ENCODE data around the gene OSBPL3. TPM values are rescaled to one million over a fixed set of nuclear protein-coding genes. Genes with fewer than 3 reads are reported as not detected.

OSBPL3 gene
- total and polyA plus RNA-seq, 2 donors from 2014 or later, result 8.6 to 40.5 TPM

DNA sequence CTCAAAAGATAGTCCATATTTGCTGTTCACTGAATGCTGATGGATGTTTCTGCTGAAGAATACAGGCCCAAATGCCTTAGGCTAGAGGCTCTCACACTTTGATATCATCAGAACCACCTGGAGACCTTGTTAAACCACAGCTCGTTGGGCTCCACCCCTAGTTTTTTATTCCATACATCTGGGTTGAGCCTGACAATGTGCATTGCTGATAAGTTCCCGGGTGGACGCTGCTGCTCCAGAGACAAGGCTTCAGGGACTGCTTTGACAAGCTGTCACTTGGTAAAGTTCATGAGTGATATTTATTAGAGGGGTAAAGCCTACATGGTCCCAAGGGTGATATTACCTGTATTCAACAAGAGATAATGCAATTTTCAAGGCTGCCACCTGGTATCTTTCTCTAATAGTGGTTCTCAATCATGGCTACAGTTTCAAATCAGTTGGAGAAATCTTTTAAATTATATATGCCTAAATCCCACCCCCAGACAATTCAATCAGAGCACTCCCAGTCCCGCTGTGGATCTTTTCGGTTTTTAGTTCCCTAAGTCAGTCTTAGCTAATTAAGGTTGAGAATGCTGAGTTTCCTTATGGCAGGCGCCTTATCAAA, 115.7 kb downstream of the OSBPL3 start:
- no peak for TF ChIP-seq CTCF (IDR thresholded peaks at IDR 0.05; ENCODE audit: borderline replicate concordance, extremely low read depth, insufficient read depth)

GRCh38 chr7:24863626-24864025, 116.4 kb downstream of the OSBPL3 start:
- peaks cover 0 to 6% (median 0%) of the 10 kb centered on the region in 3 donors for H3K36me3 ChIP-seq (ENCODE audit: control insufficient read depth in 2 of 3, insufficient read depth in 3 of 3, low read length in 3 of 3)
- DNase-seq (no peak), FAIRE-seq (no peak)
- H3K4me1 ChIP-seq (ENCODE audit: control insufficient read depth in 2 of 3, insufficient read depth in 2 of 3, low read depth in 1 of 3, low read length in 3 of 3), result peaks cover 0 to 2% (median 0%) of the 10 kb centered on the region in 3 donors
- H3K27me3 ChIP-seq (ENCODE audit: control insufficient read depth, insufficient read depth, low read length), result no peaks in the 10 kb centered on the region
- TF ChIP-seq CTCF (IDR thresholded peaks at IDR 0.05; ENCODE audit: borderline replicate concordance, extremely low read depth, insufficient read depth), result no peak
- no peak overlapping the region for H3K27ac ChIP-seq (ENCODE audit: low read depth in 2 of 2, low read length in 2 of 2)
- no peak overlapping the region for H3K9ac ChIP-seq (ENCODE audit: low read length in 3 of 3)
- no peaks in the 10 kb centered on the region for H3K9me3 ChIP-seq (ENCODE audit: control insufficient read depth in 2 of 3, insufficient read depth in 1 of 3, low read length in 3 of 3)
- H3K4me3 ChIP-seq (ENCODE audit: low read length in 3 of 3), result no peak overlapping the region
- intact Hi-C loops (cut with DNase I), result no loop called here

More for the DNA sequence above, 115.7 kb downstream of the OSBPL3 start:
- Histone ChIP-seq H3K9ac (ENCODE audit: low read length in 3 of 3) (no peak overlapping the region), H3K4me1 (ENCODE audit: control insufficient read depth in 2 of 3, insufficient read depth in 2 of 3, low read depth in 1 of 3, low read length in 3 of 3) (peaks cover 0 to 2% (median 0%) of the 10 kb centered on the region in 3 donors), H3K27ac (ENCODE audit: low read depth in 2 of 2, low read length in 2 of 2) (no peak overlapping the region), H3K4me3 (ENCODE audit: low read length in 3 of 3) (no peak overlapping the region), H3K36me3 (ENCODE audit: control insufficient read depth in 2 of 3, insufficient read depth in 3 of 3, low read length in 3 of 3) (peaks cover 0 to 6% (median 0%) of the 10 kb centered on the region in 3 donors), H3K27me3 (ENCODE audit: control insufficient read depth, insufficient read depth, low read length) (no peaks in the 10 kb centered on the region), H3K9me3 (ENCODE audit: control insufficient read depth in 2 of 3, insufficient read depth in 1 of 3, low read length in 3 of 3) (no peaks in the 10 kb centered on the region)
- DNase-seq, result no peak
- FAIRE-seq, result no peak
- intact Hi-C loops (cut with DNase I), result no loop called here

- H3K9me3 ChIP-seq (ENCODE audit: control insufficient read depth in 2 of 3, insufficient read depth in 1 of 3, low read length in 3 of 3), result no peaks in the 10 kb centered on the region
- intact Hi-C loops (cut with DNase I), result no loop called here
- no peak overlapping the region for H3K4me3 ChIP-seq (ENCODE audit: low read length in 3 of 3)
- peaks cover 0 to 6% (median 0%) of the 10 kb centered on the region in 3 donors for H3K36me3 ChIP-seq (ENCODE audit: control insufficient read depth in 2 of 3, insufficient read depth in 3 of 3, low read length in 3 of 3)
- H3K27ac ChIP-seq (ENCODE audit: low read depth in 2 of 2, low read length in 2 of 2), result no peak overlapping the region
- FAIRE-seq, result no peak
- peaks cover 0 to 2% (median 0%) of the 10 kb centered on the region in 3 donors for H3K4me1 ChIP-seq (ENCODE audit: control insufficient read depth in 2 of 3, insufficient read depth in 2 of 3, low read depth in 1 of 3, low read length in 3 of 3)
- peak in 2 of 5 donors; percentile 14 to 26 for DNase-seq
- H3K9ac ChIP-seq (ENCODE audit: low read length in 3 of 3), result no peak overlapping the region
- H3K27me3 ChIP-seq (ENCODE audit: control insufficient read depth, insufficient read depth, low read length), result no peaks in the 10 kb centered on the region
- TF ChIP-seq CTCF (IDR thresholded peaks at IDR 0.05; ENCODE audit: borderline replicate concordance, extremely low read depth, insufficient read depth), result no peak
These were observed 117.5 kb downstream of the OSBPL3 start for GRCh38 chr7:24862461-24862860.

Measured in kidney (tissue), 14 donors.